ENCODE measurements around the gene ARID1A. TPM values are rescaled to one million over a fixed set of nuclear protein-coding genes. Genes with fewer than 3 reads are reported as not detected.

Gene ARID1A
- total RNA-seq, 1 donor from 2014 or later = 28.4 TPM

DNA sequence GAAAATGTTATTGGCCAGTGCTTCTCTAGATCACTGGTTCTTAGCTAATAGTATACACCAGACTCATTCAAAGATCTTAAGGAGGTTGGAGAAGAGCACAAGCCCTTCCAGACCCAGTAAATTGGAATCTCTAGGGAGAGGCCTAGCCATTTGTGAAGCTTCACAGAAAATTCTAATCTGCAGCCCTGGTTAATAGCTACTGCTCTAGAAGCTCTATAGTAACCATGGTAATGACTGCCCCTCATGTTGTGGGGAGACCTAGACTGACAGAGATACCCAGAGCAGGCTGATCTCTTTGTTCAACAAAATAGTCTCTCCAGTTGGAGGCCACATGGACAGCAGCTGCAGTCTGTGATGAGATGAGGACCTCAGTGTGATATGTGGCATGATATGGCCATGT, 31.7 kb downstream of the ARID1A start:
- DNase-seq (ENCODE audit: low spot score) = no peak

DNA sequence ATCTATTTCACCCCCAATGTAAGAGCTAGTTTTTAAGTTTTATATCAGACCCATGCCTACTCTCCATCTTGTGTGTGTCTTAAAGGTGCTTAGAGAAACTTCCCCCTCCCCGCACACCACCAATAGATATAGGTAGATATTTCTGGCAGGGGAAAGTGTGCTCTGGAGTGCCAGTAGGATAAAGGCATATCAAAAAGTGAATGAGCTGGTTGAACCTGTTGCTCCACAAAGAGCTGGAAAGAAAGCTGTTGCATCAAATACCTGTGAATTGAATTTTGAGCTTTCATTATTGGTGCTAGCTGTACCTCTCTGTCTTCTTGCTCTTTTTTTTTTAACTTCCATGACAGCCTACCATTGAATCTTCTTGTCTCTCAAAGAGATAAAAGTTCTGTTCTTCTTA, 32.8 kb downstream of the ARID1A start:
- DNase-seq (ENCODE audit: low spot score) = peak; percentile 29

DNA sequence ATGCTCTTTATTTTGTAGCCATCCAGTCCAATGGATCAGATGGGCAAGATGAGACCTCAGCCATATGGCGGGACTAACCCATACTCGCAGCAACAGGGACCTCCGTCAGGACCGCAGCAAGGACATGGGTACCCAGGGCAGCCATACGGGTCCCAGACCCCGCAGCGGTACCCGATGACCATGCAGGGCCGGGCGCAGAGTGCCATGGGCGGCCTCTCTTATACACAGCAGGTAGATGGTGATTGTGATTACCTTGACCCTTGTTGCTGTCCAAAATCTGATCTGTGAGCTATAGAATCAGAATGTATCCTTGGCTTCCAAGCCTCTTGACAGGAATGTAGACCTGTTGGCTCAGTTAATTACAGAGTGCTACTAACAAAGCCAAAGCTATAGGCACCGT, 33.8 kb downstream of the ARID1A start:
- no peak for DNase-seq (ENCODE audit: low spot score)

DNA sequence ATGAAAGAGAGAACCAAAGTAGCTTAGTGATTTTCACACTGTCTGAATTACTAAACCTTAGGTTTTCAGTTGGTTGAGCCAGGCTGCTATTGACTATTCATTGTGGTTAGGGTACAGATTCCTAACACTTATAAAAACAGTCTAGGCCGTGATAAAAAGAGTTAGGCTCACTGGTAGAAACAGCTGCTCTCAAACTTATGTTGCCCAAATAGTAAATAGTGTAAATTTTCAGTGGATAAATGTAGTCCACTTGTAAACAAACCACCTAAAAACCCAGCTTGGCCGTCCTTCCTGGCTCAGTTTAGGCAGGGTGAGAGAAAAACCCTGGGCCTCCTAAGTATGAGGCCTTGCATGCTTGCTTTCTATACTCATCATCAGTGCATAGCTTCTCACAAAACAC, 34.9 kb downstream of the ARID1A start:
- no peak for DNase-seq (ENCODE audit: low spot score)

DNA sequence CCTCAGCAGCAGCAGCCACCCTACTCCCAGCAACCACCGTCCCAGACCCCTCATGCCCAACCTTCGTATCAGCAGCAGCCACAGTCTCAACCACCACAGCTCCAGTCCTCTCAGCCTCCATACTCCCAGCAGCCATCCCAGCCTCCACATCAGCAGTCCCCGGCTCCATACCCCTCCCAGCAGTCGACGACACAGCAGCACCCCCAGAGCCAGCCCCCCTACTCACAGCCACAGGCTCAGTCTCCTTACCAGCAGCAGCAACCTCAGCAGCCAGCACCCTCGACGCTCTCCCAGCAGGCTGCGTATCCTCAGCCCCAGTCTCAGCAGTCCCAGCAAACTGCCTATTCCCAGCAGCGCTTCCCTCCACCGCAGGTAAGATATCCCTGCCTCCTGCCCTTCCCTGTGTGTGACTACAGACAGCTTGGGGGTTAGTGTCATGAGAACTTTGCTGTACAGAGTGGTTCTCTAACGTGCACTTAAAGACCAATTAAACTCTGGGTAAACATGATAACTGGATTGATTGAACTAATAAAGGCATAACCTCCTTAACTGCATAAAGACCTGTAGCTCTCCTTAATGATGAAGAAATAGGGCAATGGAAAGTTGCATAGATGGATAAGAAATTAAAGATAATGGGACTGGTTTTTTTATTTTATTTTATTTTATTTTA, 35.6 kb downstream of the ARID1A start:
- no peak for DNase-seq (ENCODE audit: low spot score)

DNA sequence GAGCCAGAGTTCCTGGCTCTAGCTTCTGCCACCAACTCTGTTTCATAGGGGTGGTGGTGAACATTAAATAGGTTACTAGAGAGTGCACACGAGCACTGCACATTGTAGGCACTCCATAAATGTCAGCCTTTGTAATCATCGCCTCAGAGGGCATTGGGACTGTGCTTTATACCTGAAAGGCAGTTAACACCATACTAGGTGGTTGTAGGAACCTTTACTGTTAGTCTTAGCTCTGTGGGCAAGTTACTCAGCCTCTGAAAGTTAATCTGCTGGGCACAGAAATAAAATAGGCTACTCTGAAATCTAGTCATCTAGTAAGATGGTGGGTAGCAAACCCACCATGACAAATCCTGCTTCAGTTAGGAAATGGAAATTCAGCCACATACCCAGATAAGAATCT, 37.6 kb downstream of the ARID1A start:
- no peak for DNase-seq (ENCODE audit: low spot score)

DNA sequence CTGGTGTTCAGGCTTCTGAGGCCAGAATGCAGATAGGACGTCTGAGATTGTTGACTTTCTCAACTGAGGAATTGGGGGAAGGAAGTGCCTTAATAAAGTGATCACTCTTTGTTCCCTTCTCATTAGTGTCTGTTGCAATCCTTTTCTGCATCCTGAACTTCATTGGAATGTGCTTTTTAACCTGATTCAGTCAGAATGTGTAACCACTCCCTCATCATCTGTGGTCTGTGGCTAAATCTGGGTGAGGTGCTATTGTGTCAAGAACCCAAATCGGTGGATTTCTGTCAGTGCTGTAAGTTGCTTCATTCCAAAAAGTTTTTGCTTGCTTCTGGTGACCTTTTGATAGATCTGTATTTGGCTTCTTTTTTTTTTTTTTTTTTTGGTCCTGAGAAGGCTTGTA, 38.2 kb downstream of the ARID1A start:
- DNase-seq (ENCODE audit: low spot score) = no peak

DNA sequence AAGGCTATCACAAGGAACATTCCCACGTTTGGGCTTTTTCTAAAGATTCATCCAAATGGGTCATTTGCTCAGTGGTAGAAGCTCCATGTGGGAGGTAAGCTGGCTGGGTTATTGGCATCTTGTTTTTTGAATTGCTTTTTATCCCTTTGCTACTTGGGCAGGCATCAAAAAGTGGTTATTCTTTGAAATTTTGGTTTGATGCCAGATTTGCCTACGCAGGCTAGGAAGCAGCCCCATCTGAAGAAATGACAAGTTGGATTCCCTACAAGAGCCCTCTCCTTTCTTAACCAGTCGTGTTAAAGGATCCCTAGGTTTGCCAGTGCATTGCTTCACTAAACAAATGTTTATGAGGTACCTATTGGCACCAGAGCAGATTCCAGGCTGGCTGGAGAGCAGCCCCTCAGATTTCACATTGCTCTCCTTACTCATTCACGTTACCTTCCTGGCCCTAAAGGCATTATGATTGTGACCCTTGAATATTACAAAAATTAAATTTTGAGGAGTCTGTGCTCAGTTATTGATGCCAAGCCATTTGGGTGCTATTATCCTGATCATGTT, 38.8 kb downstream of the ARID1A start:
- no peak for DNase-seq (ENCODE audit: low spot score)

DNA sequence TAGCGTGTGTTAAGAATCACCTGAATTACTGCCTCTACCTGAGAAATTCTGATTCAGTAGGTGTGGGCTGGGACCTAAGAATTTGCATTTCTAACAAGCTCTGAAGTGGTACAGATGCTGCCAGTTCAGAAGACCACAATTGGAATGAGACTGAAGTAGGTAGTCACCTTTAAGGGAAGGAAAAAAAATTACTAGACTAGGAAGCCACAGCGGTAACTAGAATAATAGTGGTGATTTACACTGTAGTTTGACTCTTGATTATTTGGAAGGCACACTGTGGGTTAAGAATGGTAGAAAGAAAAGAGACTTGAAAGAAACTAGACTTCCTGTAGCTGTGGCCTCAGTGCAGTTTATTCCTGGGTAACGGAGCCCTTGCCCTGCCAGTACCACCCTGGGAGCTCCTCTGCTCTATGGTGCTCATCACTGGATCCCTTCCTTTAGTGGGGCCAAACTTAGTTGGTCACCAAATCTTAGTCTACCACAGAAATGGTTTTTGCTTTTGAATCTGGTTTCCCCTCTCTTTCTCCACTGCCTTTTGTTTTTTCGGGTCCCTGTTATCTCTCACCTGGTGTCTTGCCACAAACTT, 43.6 kb downstream of the ARID1A start:
- DNase-seq (ENCODE audit: low spot score) = no peak

DNA sequence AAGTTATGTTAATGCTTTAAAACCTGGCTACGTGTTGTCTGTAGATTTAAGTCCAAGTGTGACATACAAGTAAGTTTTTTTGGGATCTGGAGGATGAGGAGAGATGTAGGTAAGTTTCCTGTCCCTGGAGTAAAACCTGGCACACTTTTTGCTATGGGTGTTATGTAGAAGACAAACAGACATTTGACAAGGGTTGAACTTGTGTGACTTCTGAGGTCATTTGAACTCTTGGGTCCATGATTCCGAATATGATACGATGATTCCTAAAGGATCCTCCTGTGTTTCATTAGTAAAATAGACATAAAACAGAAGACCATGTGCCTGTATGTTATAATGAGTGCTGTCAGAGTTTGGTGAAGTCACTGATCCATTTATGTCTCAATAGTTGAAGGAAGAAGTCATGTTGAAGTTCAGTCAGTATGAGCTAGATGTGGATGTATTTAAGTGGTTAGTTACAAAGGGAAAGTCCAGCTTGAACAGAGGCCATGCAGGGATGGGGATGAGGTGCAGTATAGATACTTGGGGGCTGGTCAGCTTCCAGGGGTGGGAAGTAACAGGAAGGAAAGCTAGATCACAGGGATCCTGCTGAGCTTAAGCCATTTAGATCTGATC, 44.3 kb downstream of the ARID1A start:
- no peak for DNase-seq (ENCODE audit: low spot score)

DNA sequence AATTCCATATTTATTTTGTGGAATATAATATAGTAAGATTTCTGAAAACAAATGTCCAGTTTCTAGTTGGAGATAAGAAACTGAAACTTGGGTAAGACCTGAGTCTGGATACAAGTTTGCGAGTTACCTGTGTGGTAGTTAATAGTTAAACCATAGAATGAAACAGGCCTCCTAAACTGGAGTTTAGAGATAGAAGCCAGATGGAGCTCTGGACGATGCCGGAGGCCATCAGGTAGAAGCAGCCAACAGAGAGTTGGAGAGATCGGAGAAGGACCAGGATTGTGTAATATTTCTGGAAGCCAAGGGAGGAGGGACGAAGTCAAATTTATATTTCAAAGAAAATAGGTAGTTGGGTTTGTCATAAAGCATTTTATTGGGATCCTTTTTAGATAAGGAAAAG, 45.1 kb downstream of the ARID1A start:
- no peak for DNase-seq (ENCODE audit: low spot score)

DNA sequence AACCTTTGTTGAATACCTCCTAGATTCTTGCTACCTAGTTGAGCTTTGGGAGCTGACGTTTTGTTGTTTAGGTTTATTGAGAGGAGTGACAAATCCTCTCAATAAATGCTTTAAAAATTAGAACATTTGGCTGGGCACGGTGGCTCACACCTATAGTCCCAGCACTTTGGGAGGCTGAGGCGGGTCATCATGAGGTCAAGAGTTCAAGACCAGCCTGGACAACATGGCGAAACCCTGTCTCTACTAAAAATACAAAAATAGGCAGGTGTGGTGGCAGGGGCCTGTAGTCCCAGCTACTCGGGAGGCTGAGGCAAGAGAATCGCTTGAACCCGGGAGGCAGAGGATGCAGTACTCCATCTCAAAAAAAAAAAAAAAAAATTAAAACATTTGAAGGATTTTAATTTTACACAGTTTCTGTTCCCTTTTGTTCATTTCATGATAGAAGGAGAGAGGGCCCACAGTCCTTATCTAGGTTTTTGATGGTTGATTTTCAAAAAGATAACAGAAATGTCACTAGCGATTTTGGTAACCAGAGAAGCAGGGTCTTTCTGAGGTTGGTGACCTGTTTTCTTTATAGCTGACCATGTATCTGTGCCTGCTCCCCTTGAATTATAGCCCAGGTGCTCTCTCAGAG, 47.7 kb downstream of the ARID1A start:
- no peak for DNase-seq (ENCODE audit: low spot score)

DNA sequence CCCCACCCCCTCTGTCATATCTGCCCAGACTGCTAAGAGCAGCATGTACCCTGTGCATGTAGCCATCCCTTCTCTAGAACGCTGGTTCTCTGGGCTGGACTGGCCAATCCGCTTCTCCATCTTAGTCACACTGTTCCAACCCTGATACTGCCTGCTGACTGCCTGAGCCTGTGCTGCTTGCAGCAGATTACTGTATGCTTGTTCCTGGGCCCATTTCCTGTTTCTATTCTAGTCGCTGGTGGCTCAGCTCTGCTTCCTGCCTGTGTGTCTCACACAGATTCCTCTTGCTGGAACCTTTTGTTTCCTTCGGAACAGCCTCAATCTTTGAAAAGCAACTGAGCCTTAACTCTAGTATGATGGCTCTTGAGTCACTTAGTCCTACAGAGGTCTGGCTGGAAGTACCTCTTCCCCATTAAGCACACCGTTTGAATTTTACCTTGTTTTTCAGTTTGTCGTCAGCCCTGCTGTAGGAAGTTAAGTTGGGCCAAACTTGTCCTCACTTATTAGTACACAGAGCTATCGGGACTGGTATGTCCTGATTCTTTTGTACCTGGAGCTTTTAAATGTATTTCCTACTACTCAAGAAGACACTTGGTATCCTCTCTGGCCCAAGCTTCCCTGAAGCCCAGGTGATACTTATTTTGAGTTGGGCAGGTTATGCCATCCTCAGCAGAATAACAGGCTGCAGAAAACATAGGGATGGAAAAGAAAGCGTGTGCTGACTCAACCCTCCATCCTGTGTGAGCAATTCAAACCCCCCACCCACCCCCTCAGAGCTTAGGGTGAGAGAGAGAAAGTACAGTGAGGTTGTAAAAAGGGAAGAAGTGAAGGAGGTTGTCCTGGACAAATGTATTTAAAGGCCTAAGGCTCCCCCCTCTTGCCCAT, 48.5 kb downstream of the ARID1A start:
- DNase-seq (ENCODE audit: low spot score) = peak; percentile 71

DNA sequence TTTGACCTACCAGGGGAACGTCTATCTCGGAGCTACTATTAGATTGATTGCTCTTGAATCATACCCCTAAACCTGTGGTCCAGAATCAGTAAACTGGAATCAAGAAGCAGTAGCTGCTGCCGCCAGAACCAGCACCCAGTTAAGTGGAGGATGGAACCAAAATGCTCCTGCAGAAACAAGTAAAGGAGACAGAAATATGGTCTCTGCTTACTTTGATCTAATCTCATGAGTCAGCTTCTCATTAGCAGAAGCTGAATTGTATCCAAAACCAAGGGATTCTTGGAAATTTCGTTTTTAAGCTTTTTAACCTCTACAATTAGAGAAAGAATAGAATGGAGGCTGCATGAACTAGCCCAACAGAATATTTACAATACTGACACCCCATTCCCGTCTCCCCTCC, 49.4 kb downstream of the ARID1A start:
- DNase-seq (ENCODE audit: low spot score) = no peak

DNA sequence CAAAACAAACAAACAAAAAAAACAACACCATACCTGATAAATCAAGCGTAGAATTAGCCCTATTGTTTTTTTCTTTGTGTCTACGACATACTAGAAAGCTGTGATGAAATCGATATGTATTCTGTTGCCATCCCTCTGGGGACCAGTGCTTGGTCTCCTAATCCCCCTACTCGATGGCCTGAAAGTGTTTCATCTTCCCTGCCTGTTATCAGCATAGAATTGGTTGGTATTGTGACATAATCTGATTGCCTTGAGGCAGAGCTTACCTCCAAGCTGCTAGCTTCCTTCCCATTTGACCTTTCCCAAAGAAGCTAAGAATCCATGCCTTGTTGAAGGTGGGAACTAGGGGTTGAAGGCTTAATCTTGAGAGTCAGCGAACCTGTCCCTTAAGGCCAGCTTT, 51.2 kb downstream of the ARID1A start:
- no peak for DNase-seq (ENCODE audit: low spot score)

DNA sequence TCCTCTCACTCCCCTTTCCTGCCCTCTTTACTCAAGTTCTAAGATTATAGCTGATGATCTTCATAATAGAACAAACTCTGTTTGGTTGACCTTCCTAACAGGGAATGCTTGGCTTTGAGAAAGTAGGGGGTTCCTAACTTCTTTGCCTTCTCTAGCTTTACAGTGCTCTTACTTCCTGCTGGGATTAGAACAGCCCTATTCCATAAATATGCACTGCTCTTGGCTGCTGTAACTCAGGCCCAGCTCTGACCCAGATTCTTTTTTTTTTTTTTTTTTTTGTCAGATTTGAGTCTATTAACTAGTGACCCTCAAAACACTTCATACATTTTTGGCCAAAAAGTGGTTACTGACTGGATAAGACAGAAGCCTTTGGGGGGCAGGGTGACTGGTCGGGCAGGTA, 52.5 kb downstream of the ARID1A start:
- no peak for DNase-seq (ENCODE audit: low spot score)

DNA sequence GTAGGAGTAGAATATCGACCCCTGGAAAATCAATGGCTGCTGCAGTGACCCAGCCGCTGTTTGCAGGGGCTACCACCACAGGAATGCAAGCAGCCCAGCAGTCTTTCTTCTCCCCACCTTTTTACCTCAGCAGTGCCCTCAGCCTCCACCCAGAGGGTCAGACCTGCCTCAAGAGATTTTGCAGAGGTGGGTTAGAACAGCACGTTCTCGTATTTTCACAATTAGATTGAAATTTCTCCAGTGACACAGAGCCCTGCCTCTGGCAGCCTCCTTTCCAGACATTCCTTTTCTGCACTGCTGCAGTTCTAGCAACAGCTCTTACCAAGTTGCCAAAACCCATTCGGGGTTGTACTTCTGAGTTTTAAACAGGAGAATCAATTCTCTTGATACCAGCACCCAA, 53.6 kb downstream of the ARID1A start:
- no peak for DNase-seq (ENCODE audit: low spot score)

DNA sequence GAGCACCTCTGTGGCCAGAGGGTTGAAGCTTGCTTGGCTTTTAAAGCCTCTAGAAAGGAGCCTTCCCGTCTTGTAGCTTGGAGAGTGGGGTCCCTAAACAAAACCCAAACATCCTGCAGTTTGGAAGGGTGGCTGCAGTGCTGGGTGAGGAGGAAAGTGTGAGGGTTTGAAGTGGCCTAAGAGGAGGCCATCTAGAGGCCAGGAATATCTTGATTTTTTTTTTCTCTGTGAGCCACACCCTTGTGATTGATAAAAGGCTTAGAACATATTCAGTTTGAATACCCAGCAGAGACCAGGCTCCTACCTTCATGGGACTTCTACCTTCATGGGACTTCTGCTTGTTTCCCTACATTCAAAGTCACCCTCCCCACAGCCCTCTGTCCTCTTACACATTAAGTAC, 54.6 kb downstream of the ARID1A start:
- DNase-seq (ENCODE audit: low spot score) = no peak

DNA sequence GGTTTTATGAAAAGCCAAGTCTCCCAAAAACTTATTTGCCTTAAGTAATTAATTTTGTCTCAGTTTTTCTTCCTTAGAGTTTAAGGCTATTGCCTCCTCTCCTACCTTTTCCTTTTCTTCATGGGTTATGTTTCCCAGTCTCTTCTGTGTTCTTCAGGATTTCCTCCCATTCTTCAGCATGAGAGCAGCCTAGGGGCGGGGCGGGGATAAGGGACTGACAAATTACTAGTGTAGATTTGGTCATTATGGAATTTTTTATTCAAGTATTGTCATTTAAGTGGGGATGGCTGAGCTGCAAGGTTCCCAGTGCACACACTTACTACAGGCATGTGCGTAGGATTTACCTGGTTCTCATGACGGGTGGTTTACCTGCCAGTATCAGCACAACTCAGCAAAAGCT, 56.7 kb downstream of the ARID1A start:
- DNase-seq (ENCODE audit: low spot score) = no peak

DNA sequence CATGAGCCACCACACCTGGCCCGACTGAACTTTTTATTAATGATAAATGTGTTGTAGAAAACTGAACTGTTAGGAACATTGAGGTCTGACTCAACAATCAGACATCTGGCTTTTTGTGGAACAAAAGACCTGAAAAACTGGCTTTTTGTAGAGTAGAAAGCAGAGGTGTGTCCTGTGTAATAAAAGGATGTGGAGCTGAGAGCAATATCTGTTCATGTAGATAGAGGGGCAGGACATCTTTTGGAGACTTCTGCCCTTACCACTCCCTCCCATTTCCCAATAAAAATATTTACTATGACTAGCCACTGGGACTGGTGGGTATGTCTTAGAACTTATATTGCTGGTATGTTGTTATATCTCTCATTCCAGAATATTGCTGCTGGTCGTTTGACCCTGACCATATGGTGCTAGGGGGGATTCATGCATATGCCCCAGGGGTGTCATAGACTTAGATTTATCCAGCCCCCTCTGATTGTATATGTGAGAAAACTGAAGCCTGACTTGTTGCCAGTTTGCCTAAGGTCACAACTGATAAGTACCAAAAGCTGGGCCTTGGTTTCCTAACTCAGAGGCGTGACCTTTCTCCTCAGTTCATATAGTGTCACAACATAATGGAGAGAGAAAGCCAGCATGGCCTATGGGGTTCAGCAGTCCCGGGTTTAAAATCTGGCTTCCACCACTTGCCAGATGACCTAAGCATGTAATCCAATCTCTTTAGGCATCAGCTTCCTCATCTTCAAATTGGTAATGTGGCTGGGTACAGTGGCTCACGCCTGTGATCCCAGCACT, 58.5 kb downstream of the ARID1A start:
- peak; percentile 49 for DNase-seq (ENCODE audit: low spot score)

DNA sequence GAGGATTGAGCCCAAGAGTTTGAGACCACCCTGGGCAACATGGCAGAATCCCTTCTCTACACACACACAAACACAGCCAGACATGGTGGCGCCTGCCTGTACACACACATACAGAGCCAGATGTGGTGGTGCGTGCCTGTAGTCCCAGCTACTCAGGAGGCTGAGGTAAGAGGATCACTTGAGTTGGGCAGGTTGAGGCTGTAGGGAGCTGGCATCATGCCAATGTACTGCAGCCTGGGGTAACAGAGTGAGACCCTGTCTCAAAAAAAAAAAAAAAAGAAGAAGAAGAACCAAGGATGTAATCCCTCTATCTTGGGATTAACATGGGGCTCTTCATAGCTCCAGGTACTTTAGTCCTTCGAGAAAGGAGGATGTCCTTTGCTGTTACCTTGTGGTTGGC, 62.5 kb downstream of the ARID1A start:
- no peak for DNase-seq (ENCODE audit: low spot score)

Data from umbilical cord (tissue), 2 donors.